GM04504 (cell line): ENCODE data around the gene SGPP2.
"Not testable (repeated sequence)": the region's sequence is repeated elsewhere in the genome, so short reads cannot be mapped to it uniquely, and the experiment has no call there.

Experiments used
- DNase-seq: peaks from one replicate; pipeline ENCODE4 v3.0.0-alpha.2; 2012; ENCODE audit warnings: low read depth

SGPP2 gene

DNA sequence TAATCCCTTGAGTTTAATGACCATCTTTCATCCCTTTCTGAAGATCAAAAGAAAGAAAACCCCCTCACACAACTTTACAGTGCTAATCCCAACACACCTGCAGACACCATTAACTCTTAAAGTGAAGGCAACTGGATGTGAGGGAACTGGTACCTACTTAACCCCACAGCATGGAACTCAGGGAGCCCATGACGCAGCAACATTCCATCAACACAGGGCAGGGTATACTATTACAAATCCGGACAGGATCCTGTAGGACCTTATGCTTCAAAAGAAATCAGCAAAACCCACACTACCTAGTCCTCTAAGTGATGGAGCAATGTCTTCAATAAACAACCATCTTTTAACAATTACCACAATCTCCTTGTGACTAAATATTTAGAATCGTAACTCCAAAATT is 153.0 kb downstream of the SGPP2 start:
- DNase-seq: no peak

DNA sequence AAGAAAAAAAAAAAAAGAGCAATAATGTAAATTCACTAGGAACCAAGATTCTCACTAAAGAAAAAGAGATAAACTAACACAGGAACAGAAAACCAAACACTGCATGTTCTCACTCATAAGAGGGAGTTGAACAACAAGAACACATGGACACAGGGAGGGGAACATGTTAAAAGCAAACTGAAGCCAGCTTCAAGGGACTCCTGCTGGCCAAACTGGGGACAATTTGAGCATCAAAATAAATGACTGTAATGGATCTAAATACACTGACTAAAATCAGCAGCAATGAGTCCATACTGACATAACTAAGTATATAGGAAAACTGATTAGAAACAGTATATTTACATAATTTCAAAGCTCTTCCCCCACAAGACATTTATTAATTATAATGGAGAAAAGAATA is 158.6 kb downstream of the SGPP2 start:
- no peak for DNase-seq

DNA sequence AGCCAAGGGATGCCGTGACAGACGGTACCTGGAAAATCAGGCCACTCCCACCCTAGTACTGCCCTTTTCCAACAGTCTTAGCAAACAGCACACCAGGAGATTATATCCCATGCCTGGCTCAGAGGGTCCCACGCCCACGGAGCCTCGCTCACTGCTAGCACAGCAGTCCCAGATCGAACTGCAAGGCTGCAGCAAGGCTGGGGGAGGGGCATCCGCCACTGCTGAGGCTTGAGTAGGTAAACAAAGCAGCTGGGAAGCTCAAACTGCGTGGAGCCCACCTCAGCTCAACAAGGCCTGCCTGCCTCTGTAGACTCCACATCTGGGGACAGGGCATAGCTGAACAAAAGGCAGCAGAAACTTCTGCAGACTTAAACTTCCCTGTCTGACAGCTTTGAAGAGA is 160.2 kb downstream of the SGPP2 start:
- not testable (repeated sequence) for DNase-seq

DNA sequence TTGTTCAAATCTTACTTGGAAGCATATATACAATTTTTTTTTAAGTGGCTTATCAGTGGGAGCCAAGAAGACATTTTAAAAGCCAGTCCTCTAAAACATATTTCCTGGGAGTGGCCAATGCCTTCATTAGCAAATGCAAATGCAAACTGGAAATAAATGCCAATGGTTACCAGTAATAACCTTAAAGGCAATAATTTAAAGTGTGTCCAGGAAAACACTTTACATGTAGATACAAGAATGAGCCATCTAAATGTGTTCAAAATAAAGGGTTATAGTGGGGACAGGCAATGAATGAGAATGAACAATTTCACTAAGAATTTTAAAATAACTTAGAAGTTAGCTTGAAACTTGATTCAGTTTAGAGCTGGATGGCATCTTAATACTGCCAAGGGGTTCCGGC is 167.3 kb downstream of the SGPP2 start:
- DNase-seq: no peak

DNA sequence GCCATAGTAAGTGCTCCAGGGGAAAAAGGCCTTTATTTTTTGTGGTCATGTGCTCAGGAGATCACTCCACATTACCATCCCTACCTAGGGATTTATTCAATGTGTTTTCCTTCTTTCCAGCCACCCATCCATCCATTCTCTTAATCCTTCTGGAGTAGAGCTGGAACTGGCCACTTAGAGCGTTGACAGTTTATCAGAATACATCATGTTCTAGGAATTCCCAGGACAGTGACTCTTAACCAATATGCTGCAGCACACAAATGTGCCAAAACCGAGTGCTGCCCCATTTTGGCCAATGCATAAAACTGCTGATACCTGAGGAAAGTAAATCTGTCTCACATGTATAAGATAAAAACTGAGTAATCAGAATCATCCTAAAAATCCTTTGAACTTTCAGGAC is 167.8 kb downstream of the SGPP2 start:
- DNase-seq: no peak

DNA sequence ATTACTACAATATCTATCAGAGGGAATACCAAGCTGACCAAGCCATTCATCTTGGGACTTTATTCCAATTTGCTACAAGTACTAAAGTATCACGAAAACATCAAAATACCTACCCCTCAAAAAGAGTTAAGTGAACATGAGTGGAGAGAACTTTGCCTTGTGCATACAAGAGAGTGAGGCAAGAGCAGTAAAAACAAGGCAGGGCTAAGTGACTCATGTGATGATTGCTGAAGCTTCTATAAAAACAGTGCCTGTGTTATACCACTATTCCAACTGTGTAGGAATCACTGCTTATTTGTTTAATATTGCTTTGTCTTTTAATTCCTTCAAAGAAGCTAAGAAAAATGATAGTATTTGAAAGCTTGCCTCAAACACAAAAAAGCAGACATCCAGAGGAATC is 170.3 kb downstream of the SGPP2 start:
- DNase-seq: no peak

DNA sequence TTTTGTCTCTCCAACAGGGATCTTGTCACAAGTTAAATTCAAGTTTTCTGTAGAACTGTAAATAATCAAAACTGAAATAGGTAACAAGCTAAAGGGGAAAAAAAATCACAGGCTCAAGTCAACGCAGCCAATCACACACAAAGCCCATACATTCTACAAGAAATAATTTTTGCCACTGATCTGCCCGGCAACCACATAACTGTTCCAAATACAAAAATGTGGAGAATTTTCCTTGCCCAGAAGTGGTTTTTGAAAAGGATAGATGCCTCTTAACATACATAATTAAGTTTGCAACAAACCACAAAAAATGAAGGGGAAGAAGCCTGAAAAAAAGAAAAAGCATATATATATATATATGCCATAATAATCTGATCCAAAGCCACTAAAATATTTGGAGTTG is 171.2 kb downstream of the SGPP2 start:
- DNase-seq: no peak

DNA sequence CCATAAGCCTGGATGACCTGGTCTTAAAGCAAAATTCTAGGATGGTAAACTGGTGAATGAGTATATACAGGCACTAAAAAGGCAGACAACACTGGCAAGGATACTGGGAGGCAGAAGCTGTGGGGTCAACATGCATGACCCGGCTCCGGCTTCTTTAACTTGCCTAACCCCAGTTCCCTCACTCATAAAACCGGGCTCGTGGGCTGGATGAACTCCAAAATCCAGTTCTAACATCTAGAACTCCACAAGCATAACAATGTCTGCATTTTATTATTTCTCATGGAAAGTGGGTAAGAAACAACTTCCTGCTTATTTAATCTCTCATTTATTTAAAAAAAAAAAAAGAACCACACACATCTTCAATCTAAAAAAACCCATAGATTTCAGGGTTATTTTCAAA is 174.3 kb downstream of the SGPP2 start:
- DNase-seq: no peak

DNA sequence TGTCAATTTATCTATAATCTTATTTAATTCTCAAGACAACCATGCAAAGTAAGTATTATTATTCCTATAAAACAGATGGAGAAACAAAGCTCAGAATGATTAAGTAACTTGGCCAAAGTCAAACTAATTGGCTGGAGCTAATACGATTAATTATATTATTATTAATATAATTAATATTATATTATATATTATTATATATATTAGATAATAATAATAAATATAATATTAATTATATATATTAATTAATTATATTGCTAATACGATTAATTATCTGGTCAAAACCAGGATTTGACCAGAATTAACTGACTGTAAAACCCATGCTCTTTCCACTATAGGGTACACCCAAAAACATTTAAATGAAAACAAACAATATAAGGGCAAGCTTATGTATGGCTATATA is 179.2 kb downstream of the SGPP2 start:
- DNase-seq: no peak

DNA sequence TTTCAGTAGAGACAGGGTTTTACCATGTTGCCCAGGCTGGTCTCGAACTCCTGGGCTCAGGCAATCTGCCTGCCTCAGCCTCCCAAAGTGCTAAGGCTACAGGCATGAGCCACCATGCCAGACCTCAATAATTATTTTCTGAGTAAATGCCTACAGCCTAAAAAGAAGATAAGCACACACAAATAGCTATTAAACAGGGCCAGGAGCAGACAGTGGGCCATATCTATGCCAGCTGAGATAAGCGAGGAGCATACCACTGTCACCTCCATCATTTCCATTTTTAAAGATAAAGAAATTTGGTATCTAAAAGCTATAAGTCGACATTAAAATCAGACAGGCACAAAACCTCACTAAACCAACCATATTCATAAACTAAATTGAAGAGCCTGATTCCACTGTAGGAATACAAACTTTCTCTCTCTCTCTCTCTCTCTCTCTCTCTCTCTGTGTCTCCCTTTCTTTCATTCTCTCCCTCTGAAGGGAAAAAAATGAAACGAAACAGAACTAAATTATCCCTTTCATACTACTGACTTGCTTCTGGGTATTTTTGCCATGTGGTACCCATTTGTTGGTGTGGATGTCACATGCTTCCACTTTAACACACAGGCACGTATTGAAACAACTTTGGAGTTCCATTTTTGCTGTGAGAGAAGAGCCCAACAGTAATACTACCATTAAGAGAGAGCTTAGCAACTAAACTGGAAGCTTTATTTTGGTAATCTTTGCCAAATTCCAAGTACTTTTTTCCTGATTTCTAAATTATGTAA is 180.6 kb downstream of the SGPP2 start:
- no peak for DNase-seq

DNA sequence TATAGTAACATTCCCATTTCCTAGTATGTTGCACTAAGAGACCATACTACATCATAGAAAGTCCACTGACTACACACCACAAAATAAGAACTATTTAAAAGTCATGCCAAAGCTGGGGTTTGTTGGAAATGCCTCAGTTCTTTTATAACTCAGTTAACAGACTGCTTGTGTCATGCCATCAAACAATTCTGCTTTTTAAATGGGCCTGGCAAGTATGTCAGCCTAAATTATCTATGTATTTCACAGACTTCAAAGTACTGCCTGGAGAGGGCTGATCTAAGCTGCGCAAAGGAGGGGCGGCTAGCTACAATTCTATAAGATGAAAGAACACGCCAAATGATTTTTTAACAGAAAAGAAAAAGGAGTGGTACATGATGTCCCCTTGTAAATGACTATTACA is 182.0 kb downstream of the SGPP2 start:
- no peak for DNase-seq

DNA sequence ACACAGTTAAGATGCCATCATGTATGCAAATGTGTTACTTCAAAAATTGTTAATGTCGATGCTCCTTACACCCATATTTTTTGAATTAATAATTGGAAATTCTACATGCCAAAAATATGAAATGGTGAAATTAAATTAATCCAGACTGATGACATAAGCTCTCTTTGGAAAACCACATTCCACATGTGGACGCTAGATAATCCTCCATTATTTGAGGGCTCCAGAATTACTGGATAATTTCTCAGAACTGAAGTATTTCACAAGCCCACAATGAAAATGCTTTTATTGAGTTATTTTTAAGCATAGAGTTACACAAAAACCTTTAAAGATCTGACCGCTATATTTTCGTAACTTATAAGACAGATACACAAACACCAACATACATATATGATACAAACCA is 183.7 kb downstream of the SGPP2 start:
- no peak for DNase-seq

DNA sequence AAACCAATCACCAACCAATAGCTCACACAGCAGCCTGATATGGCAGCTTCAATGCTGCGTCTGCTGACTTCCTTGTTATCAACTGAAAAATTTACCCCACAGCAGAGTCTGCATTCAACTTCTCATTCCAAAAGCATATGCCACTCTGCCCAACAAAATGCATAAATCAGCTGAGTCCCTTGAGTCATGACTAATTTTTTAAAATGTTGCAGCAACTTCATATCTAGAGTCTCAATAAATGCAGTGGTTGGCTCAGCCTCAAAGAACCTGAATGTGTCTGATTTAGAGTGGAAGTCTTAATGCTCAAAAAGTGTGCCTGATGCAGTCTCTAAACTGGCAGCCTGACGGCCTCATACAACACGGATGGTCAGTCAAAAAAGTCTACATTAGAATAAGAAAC is 185.0 kb downstream of the SGPP2 start:
- no peak for DNase-seq
